Calu3 (cell line): ENCODE data around the gene EPB41L2. TPM values are rescaled to one million over a fixed set of nuclear protein-coding genes. Genes with fewer than 3 reads are reported as not detected.

Experiments used
- BruUV-seq: library from RNA; stranded (reverse); fragments of 400-500 nt; replicated peaks from 2 replicates; lab custom pipeline; 2021; lab: Mats Ljungman, UMichigan
- CTCF ChIA-PET: fragments of 300-600 bp; sonication (Branson Sonifier 250); formaldehyde crosslinking; loops from one replicate; lab custom pipeline; 2022; ENCODE audit warnings: antibody characterized with exemption; lab: Charles Lee
- DNase-seq: peaks from one replicate; pipeline ENCODE4 v3.0.0; 2022
- H3K27ac Mint-ChIP-seq: one replicate; pipeline ENCODE4 v1.8.0; 2022; ENCODE audit warnings: mixed read lengths; ENCODE audit not compliant: unreplicated experiment
- H3K27me3 Mint-ChIP-seq: one replicate; pipeline ENCODE4 v1.8.0; 2022; ENCODE audit warnings: mixed read lengths; ENCODE audit not compliant: unreplicated experiment
- H3K36me3 Mint-ChIP-seq: one replicate; pipeline ENCODE4 v1.8.0; 2022; ENCODE audit warnings: mild to moderate bottlenecking, moderate library complexity, mixed read lengths; ENCODE audit not compliant: insufficient read depth, unreplicated experiment
- H3K4me1 Mint-ChIP-seq: one replicate; pipeline ENCODE4 v1.8.0; 2022; ENCODE audit warnings: mild to moderate bottlenecking, low read depth, mixed read lengths; ENCODE audit not compliant: unreplicated experiment
- H3K4me3 Mint-ChIP-seq: one replicate; pipeline ENCODE4 v1.8.0; 2022; ENCODE audit warnings: mild to moderate bottlenecking, low read depth, moderate library complexity, mixed read lengths; ENCODE audit not compliant: unreplicated experiment
- H3K9me3 Mint-ChIP-seq: one replicate; pipeline ENCODE4 v1.8.0; 2022; ENCODE audit warnings: low read depth, mixed read lengths; ENCODE audit not compliant: unreplicated experiment
- CTCF ChIP-seq: fragments of 200-600 bp; IDR thresholded peaks from one replicate; pipeline ENCODE4 v1.8.0; 2022; ENCODE audit warnings: antibody characterized with exemption; ENCODE audit not compliant: unreplicated experiment
- intact Hi-C: fragments of 100-400 bp; cut with micrococcal nuclease; formaldehyde crosslinking; loops from one replicate; pipeline ENCODE4 v1.10.0; 2022; ENCODE audit not compliant: unreplicated experiment
- total RNA-seq: library from RNA; stranded (reverse); gene quantifications from 2 replicates; pipeline ENCODE4 v1.2.3, GENCODE V29; 2022

EPB41L2 gene
- total RNA-seq, 1 experiment from 2014 or later, result 332 TPM

- BruUV-seq, result no TSS peak
- Mint-ChIP-seq H3K9me3 (no peaks in the 10 kb centered on the region), H3K4me3 (no peak overlapping the region), H3K27me3 (no peaks in the 10 kb centered on the region), H3K27ac (no peak overlapping the region), H3K36me3 (no peaks in the 10 kb centered on the region), H3K4me1 (peaks cover 31% of the 10 kb centered on the region)
- CTCF ChIA-PET, result no interaction called here
- TF ChIP-seq CTCF, result no peak
- DNase-seq, result no peak
- intact Hi-C loops, result no loop called here
Measured at GRCh38 chr6:131045139-131045538, 17.9 kb downstream of the EPB41L2 start.

- Mint-ChIP-seq H3K27me3 (no peaks in the 10 kb centered on the region), H3K9me3 (no peaks in the 10 kb centered on the region), H3K4me1 (peaks cover 29% of the 10 kb centered on the region), H3K4me3 (no peak overlapping the region), H3K36me3 (no peaks in the 10 kb centered on the region), H3K27ac (no peak overlapping the region)
- no peak for DNase-seq
- TF ChIP-seq CTCF, result no peak
- intact Hi-C loops, result no loop called here
- CTCF ChIA-PET, result interaction anchor here (0.6 kb wide), 1 partner anchor 516 kb away, joined by 4 read pairs; no protein-coding TSS in a partner anchor
- BruUV-seq, result no TSS peak
Measured at GRCh38 chr6:131043902-131044447, 19.1 kb downstream of the EPB41L2 start.

GRCh38 chr6:131042664-131043063, 20.4 kb downstream of the EPB41L2 start:
- BruUV-seq, result no TSS peak
- Mint-ChIP-seq H3K4me1 (peaks cover 29% of the 10 kb centered on the region), H3K36me3 (no peaks in the 10 kb centered on the region), H3K4me3 (no peak overlapping the region), H3K27ac (no peak overlapping the region), H3K9me3 (no peaks in the 10 kb centered on the region), H3K27me3 (no peaks in the 10 kb centered on the region)
- no peak for DNase-seq
- intact Hi-C loops, result no loop called here
- CTCF ChIA-PET, result interaction anchor here (0.6 kb wide), 1 partner anchor 29 kb away, joined by 3 read pairs; no protein-coding TSS in a partner anchor
- TF ChIP-seq CTCF, result no peak

- no peaks in the 10 kb centered on the region for H3K9me3 Mint-ChIP-seq
- H3K27me3 Mint-ChIP-seq, result no peaks in the 10 kb centered on the region
- CTCF ChIA-PET, result no interaction called here
- intact Hi-C loops, result no loop called here
- BruUV-seq, result no TSS peak
- TF ChIP-seq CTCF, result no peak
- H3K27ac Mint-ChIP-seq, result no peak overlapping the region
- H3K4me1 Mint-ChIP-seq, result peaks cover 29% of the 10 kb centered on the region
- no peak for DNase-seq
- no peak overlapping the region for H3K4me3 Mint-ChIP-seq
- no peaks in the 10 kb centered on the region for H3K36me3 Mint-ChIP-seq
Measured at GRCh38 chr6:131041814-131042213, 21.2 kb downstream of the EPB41L2 start.
